GM12865 (cell line): Measurements from ENCODE around the gene PCID2.

Source experiments
- DNase-seq: peaks from one replicate; pipeline ENCODE4 v3.0.0; 2010; ENCODE audit warnings: low read depth
- H3K4me3 ChIP-seq: 2 replicates; pipeline ENCODE4 v1.5.1; 2011; ENCODE audit warnings: mild to moderate bottlenecking, low read depth, low read length, control low read depth
- TF ChIP-seq, protein P1 (sequence below): IDR thresholded peaks from 2 replicates; pipeline ENCODE4 v1.5.1; 2011; ENCODE audit warnings: low read length, control low read depth, low read depth, inconsistent platforms; ENCODE audit not compliant: insufficient read depth; ENCODE audit errors: missing control alignments

The PCID2 gene

DNA sequence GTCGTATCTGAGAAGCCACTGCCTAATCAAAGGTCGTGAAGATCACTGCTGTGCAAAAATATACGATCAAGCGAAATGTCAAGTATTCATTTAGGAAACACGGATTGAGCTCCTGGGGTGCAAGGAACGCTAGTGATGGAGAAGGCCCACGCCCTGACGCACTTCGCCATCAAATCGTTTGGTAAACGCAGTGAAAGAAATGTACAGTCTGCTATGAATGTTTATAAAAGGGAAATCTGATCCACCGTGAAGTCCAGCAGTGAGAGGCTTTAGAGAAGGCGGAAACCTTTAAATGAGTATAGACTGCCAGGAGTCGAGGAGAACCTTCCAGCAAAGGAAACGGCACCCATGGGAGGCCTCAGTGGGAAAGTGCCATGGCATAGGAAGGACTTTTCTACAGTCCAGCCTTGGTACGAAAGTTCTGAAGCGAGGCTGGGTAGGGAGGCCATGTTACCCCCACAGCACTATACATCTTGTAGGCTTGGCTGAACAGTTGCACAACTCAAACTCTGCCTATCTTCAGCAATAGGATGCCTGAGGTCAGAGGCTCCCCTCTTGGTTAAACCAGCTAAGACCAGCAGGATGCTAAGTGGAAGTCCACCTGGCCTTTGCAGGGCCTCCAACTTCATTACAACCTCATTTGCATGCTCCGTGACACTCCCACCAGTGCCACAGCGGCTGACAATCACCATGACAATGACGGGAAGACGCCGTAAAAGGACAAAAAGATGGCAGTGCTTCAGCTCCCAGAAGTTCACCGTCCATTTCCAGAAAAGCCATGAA, 20.4 kb downstream of the PCID2 start:
- DNase-seq: no peak
- no peak overlapping the region for H3K4me3 ChIP-seq
- TF ChIP-seq, protein P1, sequence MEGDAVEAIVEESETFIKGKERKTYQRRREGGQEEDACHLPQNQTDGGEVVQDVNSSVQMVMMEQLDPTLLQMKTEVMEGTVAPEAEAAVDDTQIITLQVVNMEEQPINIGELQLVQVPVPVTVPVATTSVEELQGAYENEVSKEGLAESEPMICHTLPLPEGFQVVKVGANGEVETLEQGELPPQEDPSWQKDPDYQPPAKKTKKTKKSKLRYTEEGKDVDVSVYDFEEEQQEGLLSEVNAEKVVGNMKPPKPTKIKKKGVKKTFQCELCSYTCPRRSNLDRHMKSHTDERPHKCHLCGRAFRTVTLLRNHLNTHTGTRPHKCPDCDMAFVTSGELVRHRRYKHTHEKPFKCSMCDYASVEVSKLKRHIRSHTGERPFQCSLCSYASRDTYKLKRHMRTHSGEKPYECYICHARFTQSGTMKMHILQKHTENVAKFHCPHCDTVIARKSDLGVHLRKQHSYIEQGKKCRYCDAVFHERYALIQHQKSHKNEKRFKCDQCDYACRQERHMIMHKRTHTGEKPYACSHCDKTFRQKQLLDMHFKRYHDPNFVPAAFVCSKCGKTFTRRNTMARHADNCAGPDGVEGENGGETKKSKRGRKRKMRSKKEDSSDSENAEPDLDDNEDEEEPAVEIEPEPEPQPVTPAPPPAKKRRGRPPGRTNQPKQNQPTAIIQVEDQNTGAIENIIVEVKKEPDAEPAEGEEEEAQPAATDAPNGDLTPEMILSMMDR: no peak

DNA sequence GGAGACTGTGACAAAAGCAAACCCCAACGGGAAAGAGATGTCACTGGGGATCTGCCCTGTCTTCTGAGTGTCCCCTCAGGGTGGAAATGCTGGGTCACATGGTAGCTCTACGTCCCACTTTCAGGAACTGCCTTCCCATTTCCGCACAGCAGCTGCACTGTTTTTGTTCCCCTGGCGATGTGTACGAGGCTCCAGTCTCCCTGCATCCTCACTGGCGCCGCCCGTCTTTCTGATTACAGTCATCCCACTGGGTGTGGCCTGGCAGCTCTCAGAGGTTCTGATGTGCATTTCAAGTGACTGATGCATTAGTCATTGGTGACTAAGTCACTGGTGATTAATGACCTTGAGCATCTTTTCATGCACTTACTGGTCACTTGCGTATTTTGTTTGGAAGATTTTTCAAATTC, 21.2 kb downstream of the PCID2 start:
- no peak overlapping the region for H3K4me3 ChIP-seq
- no peak for DNase-seq
- TF ChIP-seq, protein P1: no peak

DNA sequence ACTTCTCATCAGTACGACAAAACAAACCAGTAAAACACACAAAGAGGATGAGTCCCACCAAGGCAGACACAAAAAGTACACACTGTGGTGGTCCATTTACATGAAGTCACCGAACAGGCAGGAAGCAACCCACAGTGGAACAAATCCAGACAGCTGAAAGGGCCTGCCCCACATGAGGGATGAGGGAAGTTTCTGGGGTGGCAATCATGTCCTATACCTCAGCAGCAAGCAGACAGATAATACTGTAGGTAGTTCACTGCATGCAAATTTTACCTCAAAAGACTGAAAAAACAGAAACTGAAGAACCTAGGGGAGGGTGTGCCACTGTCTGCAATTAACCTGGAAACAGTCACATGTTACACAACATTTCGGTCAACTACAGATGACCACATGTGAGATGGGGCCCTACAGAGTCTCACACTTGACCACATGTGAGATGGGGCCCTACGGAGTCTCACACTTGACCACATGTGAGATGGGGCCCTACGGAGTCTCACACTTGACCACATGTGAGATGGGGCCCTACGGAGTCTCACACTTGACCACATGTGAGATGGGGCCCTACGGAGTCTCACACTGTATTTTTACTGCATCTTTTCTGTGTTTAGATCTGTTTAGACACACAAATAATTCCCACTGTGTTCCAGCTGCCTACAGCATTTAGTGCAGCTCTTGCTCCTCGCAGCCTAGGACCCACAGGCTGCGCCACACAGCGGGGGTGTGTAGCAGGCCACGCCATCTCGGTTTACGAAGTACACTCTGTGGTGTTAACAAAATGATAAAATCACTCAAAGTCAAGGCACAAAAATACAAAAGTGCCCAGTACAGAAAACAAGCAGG, 22.2 kb downstream of the PCID2 start:
- DNase-seq: peak; percentile 92
- TF ChIP-seq, protein P1: no peak
- no peak overlapping the region; the same call in 1 of the 2 replicates for H3K4me3 ChIP-seq

DNA sequence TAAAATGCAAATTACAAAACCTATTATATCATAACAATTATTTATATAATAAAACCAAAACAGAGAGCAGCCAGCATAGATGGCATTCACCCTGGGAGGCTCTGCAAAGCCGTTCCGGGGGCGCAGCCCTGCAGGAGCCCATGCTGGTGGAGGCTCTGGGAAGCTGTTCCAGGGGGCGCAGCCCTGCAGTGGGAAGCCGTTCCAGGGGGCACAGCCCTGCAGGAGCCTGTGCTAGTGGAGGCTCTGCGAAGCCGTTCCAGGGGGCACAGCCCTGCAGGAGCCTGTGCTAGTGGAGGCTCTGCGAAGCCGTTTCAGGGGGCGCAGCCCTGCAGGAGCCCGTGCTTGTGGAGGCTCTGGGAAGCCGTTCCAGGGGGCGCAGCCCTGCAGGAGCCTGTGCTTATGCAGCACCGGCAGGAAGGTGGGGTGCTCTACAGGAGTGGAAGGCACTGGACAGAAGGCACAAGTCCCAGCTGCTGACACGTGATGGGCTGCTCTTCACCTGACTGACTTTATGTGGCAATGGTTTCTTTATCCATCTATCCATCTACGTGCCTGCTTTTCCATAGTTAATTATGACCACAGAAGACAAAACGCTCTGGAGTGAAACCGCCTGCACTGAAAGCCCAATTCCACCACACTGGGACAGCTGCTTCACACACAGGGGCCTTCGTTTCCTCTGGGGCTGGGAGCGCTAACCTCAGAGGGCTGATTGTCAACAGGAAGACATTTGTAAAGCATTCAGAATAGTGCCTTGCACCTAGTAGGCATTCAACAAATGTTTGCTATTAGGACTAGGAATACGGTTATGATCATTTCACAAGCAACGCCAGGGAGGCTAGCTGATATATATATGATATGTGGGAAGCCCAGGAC, 23.7 kb downstream of the PCID2 start:
- TF ChIP-seq, protein P1: no peak
- no peak for DNase-seq
- H3K4me3 ChIP-seq: no peak overlapping the region

DNA sequence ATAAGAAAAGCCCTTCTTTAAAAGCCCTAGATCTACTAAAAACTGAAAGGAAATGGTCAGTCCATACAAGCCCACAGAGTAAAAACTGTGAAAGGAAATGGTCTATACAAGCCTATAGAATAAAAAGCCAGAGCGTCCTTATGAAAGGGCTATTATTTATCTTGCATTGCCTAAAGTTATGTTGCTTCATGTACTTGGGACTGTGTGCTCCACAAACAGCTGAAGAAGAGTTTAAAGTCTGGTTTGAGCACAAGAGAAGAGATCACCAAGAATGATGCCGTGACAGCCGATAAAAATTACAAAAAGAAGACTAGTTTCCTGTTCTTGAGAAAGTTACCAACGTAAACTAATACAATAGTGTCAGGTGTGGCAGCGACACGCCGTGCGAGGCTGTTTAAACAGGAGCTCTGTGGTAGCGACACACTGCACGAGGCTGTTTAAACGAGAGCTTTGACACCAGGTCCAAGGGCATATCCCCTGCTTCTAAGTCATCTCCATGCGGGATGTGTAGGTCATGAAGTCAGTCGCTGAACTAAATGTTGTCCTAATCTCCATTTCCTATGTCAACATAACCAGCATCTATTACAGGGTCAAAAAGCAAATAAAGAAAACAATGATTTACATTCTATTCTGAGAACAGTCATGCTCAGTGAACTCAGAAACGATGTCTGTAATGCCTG, 24.9 kb downstream of the PCID2 start:
- H3K4me3 ChIP-seq: no peak overlapping the region
- no peak for DNase-seq
- TF ChIP-seq, protein P1: no peak

DNA sequence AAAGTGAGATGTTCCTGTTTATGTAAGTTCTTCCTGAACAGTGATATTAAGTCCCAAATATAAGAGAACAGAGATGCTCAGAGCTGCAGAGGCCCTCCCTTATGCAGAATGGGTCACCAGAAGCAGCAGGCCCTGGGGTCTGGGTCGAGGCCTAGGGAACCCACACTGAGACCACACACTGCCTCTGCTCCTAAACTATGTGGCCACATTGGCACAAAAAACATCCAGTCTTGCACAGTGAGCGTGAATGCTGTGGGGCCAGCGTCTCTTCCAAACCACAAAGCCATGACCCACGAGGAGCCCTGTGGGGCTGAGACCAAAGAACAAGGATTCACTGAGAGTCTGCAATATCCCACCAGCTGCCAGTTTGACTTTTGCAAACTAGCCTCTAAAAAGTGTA, 26.4 kb downstream of the PCID2 start:
- DNase-seq: no peak
- TF ChIP-seq, protein P1: no peak
- H3K4me3 ChIP-seq: no peak overlapping the region
